EH (cell line): ENCODE results near the gene CWC15.
"Not testable (repeated sequence)": the region's sequence is repeated elsewhere in the genome, so short reads cannot be mapped to it uniquely, and the experiment has no call there.

ENCODE experiments used
- DNase-seq: peaks from one replicate; pipeline ENCODE4 v3.0.0-alpha.2; 2015; ENCODE audit warnings: low read depth

CWC15 gene

GRCh38 chr11:94954753-94955152, 18.6 kb downstream of the CWC15 start:
- DNase-seq: no peak

GRCh38 chr11:94948070-94948617, 25.2 kb downstream of the CWC15 start:
- DNase-seq: peak; percentile 93

GRCh38 chr11:94946812-94947211, 26.5 kb downstream of the CWC15 start:
- DNase-seq: no peak

- no peak for DNase-seq
Observed at GRCh38 chr11:94941131-94941530, 32.2 kb downstream of the CWC15 start.

- no peak for DNase-seq
Observed at GRCh38 chr11:94939346-94939745, 34.0 kb downstream of the CWC15 start.

- peak; percentile 99 for DNase-seq
Observed at GRCh38 chr11:94938095-94939055, 35.0 kb downstream of the CWC15 start.

- peak; percentile 29 for DNase-seq
Observed at GRCh38 chr11:94934846-94935245, 38.5 kb downstream of the CWC15 start.

GRCh38 chr11:94934362-94934761, 39.0 kb downstream of the CWC15 start:
- peak; percentile 65 for DNase-seq

GRCh38 chr11:94933223-94934130, 39.9 kb downstream of the CWC15 start:
- peak; percentile 99 for DNase-seq

- DNase-seq: peak; percentile 50
Observed at GRCh38 chr11:94932503-94932902, 40.9 kb downstream of the CWC15 start.

GRCh38 chr11:94932072-94932471, 41.3 kb downstream of the CWC15 start:
- DNase-seq: not testable (repeated sequence)

- DNase-seq: peak; percentile 82
Observed at GRCh38 chr11:94928117-94928990, 45.0 kb downstream of the CWC15 start.

GRCh38 chr11:94926698-94927237, 46.6 kb downstream of the CWC15 start:
- DNase-seq: peak; percentile 100

- DNase-seq: peak; percentile 80
Observed at GRCh38 chr11:94926271-94926625, 47.1 kb downstream of the CWC15 start.

- DNase-seq: peak; percentile 30
Observed at GRCh38 chr11:94925422-94926270, 47.7 kb downstream of the CWC15 start.

- DNase-seq: peak; percentile 67
Observed at GRCh38 chr11:94924612-94925011, 48.7 kb downstream of the CWC15 start.

GRCh38 chr11:94924171-94924572, 49.2 kb downstream of the CWC15 start:
- DNase-seq: peak; percentile 12

GRCh38 chr11:94923004-94923334, 50.4 kb downstream of the CWC15 start:
- no peak for DNase-seq

GRCh38 chr11:94922321-94923003, 50.9 kb downstream of the CWC15 start:
- DNase-seq: no peak

- DNase-seq: peak; percentile 25
Observed at GRCh38 chr11:94920311-94920710, 53.0 kb downstream of the CWC15 start.
